Erythroblast (primary cell): ENCODE results near the gene LPGAT1.

ENCODE experiments used
- DNase-seq, 2 experiments: peaks; one replicate each; lab custom pipeline; 2025; lab: John Stamatoyannopoulos, UW
- GATA1 ChIP-seq: IDR thresholded peaks from 2 replicates; pipeline ENCODE4 v1.6.1; 2011; ENCODE audit warnings: low read depth, mild to moderate bottlenecking, control low read depth, low read length, moderate library complexity
- POLR2A ChIP-seq: IDR thresholded peaks from 2 replicates; pipeline ENCODE4 v1.6.1; 2011; ENCODE audit warnings: mild to moderate bottlenecking, low read length

Gene LPGAT1

DNA sequence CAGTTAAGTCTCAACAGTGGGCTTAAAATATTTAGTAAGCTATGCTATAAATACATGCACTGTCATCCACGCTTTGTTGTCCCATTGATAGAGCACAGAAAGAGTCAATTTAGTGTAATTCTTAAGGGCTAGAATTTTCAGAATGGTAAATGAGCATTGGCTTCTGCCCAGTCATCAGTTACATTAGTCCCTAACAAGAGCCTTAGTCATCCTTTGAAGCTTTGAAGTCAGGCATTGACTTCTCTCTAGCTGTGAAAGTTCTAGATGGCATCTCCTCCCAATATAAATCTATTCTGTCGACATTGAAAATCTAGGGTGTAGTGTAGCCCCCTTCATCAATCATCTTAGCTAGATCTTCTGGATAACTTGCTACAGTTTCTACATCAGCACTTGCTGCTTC, 12.0 kb upstream of the LPGAT1 start:
- TF ChIP-seq POLR2A = no peak
- TF ChIP-seq GATA1 = no peak
- peak in 1 of 2 experiments; percentile 16 for DNase-seq

GRCh38 chr1:211839106-211839505, 8.5 kb upstream of the LPGAT1 start:
- DNase-seq = no peak
- no peak for TF ChIP-seq GATA1
- no peak for TF ChIP-seq POLR2A

- TF ChIP-seq GATA1 (no peak), POLR2A (no peak)
- DNase-seq = peak; percentile 20 to 23
These were observed 2.7 kb upstream of the LPGAT1 start for GRCh38 chr1:211833174-211833820.

DNA sequence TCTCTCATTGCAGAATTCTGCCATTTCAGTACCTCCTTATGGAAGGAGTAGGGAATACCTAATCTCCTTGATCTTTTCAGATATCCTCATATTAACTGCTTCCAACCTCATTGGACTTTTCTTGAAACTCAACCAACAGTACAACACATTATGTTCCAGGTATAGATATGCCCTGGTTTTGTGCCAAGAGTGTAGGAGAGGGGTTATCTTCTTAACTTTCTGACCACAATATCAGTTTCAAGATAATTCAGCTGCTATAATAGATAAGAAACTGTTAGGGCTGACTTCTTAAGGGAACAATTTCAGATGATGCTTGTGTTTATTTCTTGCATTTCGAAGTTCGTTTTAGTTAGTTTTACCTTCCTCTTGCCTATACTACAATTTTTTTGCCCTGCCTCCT, 2.1 kb upstream of the LPGAT1 start:
- TF ChIP-seq GATA1 (no peak), POLR2A (no peak)
- DNase-seq = peak; percentile 45 to 76

GRCh38 chr1:211831558-211832323, 1.2 kb upstream of the LPGAT1 start:
- no peak for TF ChIP-seq GATA1
- TF ChIP-seq POLR2A = no peak
- no peak for DNase-seq

- DNase-seq = no peak
- TF ChIP-seq GATA1 (no peak), POLR2A (no peak)
These were observed 572 bp downstream of the LPGAT1 start for GRCh38 chr1:211830055-211830327.

DNA sequence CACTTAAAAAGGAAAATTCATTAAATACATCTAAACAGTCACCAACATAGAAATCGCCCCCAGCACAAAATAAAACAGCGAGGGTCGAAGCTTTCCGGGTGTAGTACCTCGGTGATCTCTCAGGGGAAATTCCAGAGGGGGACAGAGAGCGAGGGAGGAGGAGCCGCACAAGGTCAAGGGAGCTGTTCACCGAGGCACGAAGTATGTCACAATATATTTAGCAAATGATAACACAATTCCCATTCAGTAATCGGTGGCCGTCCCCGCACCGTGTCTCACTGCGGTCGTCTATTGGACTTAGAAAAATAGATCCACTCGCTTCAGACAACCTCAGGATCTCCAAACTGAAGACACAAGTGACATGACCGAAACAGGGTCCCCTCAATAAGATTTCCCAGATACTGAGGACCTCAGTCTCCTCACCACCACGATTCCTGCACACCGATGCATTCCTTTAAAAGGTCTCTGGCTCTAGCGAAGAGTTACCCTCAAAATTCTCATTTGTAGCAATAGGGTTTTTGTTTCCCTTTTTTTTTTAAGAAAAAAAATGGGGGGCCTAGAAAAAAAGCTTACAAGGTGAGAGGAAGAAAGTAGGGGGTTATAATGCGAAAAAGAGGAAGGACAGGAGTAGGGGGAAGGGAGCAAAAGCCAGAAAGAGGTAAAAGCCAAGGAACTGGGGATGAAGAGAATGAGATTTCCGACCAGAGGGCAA, 1.1 kb downstream of the LPGAT1 start:
- TF ChIP-seq POLR2A (no peak), GATA1 (no peak)
- DNase-seq = peak; percentile 40 to 49

DNA sequence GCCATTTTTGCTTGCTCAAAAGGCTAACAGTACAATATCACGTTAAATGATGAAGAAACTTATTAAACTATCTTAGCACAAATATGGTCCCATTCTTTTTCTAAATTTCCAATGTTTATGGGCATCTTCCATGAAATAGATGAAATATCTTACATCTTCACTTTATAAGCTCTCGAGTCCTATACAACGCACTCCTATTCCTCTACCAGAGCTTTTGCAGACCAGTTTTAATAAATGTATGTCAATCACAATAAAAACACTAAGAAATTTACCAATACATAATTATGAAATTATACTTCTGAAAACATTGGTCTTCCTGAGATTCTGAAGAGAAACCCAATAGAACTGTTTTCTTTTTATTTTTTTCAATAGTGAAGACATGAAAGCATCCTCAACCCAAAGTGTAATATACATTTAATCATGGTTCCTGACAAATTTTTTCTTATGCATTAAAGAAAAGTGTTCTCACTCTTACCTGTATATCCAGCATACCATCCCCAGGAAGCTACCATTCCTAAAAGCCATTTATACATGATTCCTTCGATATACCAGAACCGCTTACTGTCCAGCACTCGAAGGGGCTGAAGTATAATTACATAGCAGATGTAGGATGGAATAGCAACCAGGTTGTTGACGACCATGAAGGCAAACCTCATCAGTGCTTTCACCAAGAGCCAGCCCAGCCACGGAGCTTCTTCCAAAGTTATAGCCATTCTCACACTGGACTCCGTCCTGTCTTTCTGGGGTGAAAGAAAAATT, 1.8 kb downstream of the LPGAT1 start:
- peak in 1 of 2 experiments; percentile 21 for DNase-seq
- TF ChIP-seq GATA1 = no peak
- TF ChIP-seq POLR2A = no peak

- TF ChIP-seq POLR2A = no peak
- TF ChIP-seq GATA1 = no peak
- no peak for DNase-seq
These were observed 3.5 kb downstream of the LPGAT1 start for GRCh38 chr1:211827051-211827450.

- TF ChIP-seq GATA1 = no peak
- no peak for TF ChIP-seq POLR2A
- no peak for DNase-seq
These were observed 4.6 kb downstream of the LPGAT1 start for GRCh38 chr1:211825980-211826379.

GRCh38 chr1:211822677-211823407, 7.7 kb downstream of the LPGAT1 start:
- no peak for DNase-seq
- no peak for TF ChIP-seq POLR2A

DNA sequence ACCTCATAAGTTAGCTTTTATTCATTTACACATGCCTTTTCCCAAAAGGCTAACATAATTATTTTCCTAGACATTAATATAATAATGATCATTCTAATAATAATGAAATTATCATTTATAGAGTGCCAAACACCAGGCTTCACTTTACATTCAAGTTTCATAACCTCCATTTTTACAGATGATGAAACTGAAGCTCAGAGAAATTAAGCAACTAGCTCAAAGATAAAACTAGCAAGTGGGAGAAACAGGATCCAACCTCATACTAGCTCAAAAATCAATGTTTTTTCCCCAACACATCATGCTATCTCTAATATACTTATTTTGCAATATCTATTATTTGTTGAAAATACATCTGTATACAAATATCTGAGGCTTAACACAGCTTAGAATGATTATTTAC, 14.0 kb downstream of the LPGAT1 start:
- no peak for DNase-seq
- TF ChIP-seq GATA1 (no peak), POLR2A (no peak)

- TF ChIP-seq POLR2A (no peak), GATA1 (no peak)
- no peak for DNase-seq
These were observed 16.2 kb downstream of the LPGAT1 start for GRCh38 chr1:211814313-211814712.
